ENCODE measurements around the gene SYCE1.
"Not testable (repeated sequence)": the region's sequence is repeated elsewhere in the genome, so short reads cannot be mapped to it uniquely, and the experiment has no call there.

SYCE1 gene

DNA sequence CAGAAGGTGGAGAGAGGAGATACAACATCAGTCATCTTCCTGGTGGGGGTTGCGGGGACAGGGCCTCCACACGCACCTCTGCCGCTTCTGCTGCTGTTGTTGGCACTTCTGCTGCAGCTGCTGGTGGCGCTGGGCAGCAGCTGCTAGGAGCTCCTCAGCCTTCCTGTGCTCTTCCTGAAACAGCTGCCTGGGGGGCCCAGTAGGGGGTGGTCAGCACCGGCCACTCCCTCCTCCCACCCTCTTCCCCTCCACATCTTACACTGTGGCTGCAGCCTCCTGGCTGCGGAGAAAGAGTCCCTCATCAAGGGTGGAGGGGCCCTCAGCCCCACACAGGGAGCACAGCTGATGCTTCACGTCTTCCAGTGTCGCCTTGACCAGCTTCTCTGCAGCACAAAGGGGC is 9.9 kb downstream of the SYCE1 start:
- no peak for DNase-seq

DNA sequence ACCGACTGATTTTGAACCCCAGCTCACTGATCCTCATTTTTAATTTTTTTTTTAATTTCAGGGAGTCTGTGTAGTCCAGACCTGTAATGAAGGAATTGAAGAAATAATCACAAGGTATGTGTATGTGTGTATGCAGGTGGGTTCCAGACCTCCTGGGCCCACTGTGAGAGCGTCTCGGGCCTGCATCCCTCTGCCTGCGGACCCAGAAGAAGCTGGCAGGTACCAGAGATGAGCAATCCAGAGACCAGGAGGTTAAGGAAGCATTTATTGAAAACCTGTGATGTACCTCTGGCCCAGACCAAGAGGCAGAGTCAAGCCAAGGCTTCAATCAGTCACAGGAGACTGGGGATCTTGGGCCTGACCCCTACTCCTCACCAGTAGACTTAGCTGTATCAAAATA is 10.8 kb downstream of the SYCE1 start:
- DNase-seq, result no peak

DNA sequence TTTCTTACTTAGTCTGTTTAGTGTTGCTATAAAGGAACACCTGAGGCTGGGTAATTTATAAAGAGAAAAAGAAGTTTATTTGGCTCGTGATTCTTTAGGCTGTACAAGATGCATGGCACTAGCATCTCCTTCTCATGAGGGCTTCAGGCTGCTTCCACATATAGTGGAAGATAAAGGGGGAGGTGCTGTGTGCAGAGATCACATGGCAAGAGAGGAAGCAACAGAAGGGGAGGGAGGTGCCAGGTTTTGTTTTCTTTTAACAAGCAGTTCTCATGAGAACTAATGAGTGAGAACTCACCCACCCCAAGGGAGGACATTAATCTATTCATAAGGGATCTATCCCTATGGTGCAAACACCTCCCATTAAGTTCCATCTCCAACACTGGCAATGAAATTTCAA is 20.9 kb downstream of the SYCE1 start:
- no peak for DNase-seq

DNA sequence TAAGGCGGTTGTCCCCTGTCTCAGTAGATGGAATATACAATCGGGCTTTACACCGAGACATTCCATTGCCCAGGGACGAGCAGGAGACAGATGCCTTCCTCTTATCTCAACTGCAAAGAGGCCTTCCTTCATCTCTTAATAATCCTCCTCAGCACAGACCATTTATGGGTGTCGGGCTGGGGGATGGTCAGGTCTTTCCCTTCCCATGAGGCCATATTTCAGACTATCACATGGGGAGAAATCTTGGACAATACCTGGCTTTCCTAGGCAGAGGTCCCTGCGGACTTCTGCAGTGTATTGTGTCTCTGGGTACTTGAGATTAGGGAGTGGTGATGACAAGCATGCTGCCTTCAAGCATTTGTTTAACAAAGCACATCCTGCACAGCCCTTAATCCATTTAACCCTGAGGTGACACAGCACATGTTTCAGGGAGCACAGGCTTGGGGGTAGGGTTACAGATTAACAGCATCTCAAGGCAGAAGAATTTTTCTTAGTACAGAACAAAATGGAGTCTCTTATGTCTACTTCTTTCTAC is 23.9 kb downstream of the SYCE1 start:
- DNase-seq, result not testable (repeated sequence)

DNA sequence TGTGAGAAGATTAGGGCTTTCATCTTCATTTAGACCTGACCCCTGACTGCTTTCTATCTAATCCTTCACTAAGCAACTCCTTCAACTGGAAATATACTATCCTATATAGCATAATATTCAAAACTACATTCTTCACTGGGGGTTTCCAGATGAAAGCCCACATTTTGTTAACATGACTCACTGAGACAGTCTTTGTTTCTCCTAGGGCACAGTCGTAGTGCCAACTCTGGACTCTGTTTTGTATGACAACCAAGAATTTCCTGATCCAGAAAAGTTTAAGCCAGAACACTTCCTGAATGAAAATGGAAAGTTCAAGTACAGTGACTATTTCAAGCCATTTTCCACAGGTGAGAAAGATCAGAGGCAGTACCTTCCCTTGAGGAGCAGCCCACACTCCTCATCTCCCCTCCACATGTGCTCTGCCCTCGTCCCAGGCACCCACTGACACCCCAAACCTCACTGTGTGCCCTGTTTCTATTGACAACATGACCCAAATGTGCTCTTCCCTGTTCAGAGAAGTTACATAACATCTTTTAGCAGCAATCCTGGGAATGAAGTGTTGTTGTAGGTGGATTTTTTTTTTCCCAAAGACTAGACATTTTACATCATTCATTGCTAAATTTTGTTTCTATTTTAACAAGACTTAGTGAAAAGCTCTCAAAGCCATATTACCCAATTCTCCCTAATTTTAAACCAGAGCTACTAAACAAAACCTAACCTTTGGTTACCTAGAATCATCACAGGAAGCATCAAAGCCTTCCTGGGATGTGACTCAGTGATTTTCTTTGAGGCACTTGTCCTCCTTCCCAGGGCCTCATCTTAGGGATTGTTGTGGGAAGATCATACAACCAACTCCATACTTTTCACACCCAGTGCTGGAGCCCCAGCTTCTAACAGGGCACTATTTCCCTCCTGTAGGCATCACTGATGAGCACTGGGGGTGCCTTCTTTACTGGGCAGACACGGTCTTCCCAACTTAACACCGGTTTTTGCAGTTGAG is 27.5 kb downstream of the SYCE1 start:
- DNase-seq, result no peak

DNA sequence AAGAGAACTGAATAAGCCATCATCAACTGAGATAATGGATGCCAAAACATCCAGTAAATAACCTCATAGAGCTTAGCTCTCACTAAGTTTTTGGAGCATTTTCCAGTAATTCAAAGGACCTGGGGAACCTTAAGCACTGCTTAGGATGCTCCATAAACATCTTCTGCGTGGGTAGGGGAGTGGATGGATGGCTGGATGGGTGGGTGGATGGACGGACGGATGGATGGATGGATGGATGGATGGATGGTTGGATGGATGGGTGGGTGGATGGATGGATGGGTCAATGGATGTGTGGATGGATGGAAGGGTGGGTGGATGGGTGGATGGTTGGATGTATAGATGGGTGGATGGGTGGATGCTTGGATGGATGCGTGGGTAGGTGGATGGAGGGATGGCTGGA is 29.2 kb downstream of the SYCE1 start:
- no peak for DNase-seq

DNA sequence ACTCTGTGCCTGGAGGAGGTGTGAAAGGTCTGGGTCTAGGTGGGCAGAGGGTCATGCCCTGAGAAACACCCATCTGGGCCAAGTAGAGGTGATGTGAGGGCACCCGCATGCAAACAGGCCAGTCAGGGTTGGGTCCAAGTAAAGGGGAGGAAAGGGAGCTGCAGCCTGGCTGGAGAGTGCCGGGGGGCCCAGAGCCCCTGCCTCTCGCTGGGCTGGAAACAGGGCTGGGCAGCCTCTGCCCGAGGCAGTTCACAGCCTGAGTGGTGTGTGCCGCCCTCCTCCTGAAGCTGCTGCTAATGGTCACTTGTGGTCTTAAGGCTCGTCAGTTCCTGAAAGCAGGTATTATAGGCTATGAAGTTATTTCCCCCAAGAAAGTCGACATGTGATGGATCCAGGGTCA is 31.0 kb downstream of the SYCE1 start:
- DNase-seq, result no peak

DNA sequence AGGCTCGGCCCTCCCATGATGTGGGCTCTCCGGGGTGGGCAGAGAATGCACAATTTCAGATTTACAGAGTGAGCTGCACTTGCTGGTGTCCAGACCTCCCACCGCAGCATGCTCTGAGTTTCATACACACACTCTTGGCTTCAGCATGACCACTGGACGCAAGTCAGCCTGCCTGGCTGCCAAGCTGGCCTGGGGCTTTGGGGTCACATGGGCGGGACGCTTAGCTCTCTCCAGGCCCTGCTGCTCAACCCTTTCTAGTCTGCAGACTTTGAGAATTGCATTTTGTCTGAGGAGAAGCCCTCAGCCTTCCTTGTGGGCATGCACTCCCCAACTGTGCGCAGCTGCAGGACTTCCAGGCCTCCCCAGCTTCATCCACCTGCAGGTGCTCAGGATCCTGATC is 32.5 kb downstream of the SYCE1 start:
- DNase-seq, result no peak

DNA sequence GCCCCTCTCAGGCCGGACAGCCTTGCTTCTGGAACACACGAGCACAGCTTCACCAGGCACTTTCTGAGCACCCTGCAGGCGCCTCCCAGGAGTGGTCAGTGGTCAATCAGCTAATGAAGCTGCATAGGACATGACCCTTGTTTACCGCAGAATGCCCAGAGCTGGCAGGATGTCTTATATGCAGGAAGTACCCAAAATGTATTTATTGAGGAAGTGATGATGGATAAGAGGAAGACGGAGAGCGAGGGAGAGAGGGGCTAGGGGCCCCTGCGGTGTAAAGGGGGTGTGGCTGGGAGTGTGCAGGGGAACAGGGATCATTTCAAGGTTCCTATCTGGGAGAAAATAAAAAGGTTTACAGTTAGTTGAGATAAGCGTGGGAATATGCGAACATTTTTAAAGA is 34.9 kb downstream of the SYCE1 start:
- no peak for DNase-seq

DNA sequence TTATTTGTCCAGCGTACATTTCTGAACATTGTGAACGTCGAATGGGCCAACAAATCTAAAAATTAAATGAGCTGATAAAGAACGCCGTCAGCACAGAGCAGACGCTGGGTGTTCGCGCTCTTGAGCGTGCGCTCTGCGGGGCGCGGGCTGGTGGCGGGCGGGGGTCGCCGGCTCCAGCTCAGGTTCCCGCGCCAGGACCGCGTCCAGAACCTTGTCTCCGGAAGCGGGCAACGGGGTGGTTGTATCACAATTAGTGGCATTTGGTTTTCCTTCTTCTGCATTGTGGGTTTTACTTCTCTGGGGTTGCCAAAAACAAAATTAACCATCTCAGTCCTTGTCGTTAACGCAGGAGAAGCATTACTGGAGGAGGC is 35.8 kb downstream of the SYCE1 start:
- no peak for DNase-seq

DNA sequence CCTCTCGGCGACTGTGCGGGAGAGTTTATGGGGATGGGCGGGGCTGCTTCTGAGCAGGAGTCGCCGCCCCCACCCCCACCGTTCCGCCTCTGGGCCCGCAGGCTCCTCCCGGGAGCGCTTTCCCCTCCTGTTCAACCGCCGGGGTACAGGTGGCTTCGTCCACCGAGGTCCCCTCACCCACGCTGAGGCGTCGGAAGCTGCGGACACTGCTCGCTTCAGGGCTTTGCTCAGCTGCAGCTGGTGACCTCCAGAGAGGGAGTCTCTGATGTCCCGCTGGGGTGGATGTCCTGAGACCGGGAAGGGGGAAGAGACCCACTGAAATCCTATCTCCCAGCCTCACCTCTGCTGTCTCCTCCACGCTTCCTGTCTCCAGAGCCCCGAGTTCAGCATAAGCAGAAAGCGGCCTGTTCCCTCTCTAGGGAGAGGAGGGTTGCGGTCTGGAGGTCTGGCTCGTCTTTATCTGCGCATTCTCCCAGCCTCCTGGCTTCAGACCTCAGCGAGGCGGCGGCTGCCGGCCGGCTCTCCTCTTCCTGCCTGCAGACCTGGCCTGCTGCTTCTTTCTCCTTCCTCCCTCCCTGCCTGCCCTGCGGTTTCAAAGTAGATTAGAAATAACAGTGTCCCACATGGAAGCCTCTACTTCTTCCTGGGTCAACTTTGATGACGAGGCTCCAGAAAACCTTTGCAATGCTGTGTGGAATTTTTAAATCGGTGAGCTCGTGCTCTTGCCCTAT is 36.4 kb downstream of the SYCE1 start:
- DNase-seq, result no peak

DNA sequence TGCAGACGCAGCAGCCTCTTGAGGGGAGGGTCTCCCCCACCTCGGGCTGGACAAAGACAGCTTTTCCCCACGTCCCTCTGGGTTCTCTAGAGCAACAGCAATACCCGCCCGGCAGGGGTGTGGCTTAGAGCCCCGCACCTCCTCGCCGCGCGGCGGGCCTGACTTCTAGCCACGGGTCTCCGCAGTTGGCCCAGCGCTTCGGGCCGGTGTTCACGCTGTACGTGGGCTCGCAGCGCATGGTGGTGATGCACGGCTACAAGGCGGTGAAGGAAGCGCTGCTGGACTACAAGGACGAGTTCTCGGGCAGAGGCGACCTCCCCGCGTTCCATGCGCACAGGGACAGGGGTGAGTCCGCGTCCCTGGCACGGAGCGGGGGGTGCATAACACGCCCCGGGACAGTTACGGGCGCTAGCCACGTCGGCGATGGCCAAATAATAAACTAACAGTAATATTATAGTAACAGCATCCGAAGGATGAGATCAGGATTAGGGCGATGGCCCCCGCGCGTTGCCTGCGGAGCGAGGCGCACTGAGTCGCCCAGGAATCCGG is 37.0 kb downstream of the SYCE1 start:
- DNase-seq, result no peak

DNA sequence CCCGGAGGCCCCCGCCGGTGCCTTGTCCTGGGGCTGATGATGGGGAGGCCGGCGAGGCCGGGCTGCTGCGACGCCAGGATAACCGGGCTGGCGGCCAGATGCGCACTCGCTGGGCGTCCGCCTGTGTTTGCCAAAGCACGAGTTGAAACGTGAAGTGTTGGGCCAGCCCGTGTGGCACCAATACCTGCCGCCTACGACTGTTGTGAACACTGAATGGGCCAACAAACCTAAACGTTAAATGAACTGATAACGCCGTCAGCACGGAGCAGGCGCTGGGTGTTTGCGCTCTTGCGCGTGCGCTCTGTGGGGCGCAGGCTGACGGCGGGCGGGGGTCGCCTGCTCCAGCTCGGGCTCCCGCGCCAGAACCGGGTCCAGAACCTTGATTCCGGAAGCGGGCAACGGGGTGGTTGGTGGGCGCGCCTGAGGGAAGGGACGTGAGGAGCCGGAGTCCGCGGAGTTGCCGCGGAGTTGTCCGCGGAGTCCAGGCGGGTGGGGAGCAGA is 37.6 kb downstream of the SYCE1 start:
- no peak for DNase-seq

DNA sequence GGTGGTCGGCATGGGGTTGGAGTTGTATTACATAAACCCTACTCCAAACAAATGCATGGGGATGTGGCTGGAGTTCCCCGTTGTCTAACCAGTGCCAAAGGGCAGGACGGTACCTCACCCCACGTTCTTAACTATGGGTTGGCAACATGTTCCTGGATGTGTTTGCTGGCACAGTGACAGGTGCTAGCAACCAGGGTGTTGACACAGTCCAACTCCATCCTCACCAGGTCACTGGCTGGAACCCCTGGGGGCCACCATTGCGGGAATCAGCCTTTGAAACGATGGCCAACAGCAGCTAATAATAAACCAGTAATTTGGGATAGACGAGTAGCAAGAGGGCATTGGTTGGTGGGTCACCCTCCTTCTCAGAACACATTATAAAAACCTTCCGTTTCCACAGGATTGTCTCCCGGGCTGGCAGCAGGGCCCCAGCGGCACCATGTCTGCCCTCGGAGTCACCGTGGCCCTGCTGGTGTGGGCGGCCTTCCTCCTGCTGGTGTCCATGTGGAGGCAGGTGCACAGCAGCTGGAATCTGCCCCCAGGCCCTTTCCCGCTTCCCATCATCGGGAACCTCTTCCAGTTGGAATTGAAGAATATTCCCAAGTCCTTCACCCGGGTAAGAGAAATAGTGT is 38.3 kb downstream of the SYCE1 start, which contains the start of gene CYP2E1:
TSS of gene CYP2E1 (plus strand) at position 407 of the 632 bp plus-strand sequence. CDS start at position 440, 33 bp downstream.
- no peak for DNase-seq

DNA sequence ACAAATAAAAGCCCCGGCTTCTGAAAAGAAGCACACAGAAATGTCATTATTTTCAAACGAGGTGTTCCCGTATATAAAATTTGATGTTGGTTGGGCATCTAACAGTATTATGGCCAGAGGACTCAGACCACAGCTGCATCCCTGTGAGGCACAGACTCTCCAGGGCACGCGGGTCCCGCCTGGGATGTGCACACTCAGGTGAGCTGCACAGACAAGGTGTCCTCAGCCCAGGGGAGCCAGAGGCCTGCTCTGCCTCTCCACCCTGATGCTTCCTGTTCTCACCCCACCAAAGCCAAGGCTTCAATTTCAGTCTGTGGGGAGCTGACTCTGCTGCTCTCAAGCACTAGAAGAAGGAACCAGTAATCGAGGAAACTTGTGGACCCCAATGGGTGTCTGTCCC is 39.9 kb downstream of the SYCE1 start:
- DNase-seq, result no peak

DNA sequence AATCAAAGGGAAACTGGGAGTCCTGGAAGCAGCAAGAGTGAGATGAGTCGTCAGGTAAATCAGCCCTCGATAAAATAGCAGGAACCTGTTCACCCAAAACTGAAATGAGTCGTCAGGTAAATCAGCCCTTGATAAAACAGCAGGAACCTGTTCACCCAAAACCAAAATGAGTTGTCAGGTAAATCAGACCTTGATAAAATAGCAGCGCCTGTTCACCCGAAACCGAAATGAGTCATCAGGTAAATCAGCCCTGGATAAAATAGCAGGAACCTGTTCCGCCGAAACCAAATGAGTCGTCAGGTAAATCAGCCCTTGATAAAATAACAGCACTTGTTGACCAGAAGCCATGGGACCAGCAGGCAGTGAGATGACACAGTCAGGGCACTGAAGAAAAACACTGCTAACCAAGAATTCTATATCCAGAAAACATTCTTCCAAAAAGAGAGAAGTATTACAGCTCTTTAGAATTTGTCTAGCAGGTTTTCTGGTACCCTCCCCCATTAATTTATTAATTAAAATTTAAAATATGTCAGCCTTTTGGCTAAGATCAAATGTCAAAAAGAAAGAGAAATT is 41.7 kb downstream of the SYCE1 start:
- DNase-seq, result no peak

DNA sequence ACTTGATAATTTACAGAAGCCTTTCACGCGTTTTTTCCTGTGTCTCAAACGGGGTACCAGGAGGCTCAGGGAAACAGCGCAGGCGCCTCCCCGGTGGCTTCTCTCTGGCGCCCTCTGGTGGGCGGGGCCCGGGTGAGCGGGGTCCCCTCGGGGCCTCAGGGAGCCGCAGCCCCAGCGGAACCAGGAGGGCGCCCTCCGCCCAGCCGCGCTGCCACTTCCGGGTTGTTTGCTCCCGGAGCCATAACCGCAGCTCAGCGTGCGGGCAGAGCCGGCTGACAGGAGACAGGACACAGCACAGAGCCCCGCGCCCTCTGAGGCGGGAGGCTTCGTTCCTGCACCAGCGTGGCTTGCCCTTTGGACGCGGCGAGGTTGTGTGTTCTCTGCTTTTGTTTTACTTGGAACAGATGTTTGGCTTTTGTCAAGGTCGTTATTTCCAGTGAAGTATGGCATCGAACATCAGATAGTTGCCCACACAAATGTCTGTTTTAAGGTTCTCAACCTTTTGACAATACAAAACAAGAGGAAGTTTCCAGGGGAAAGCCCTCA is 45.1 kb downstream of the SYCE1 start:
- DNase-seq, result peak; percentile 94

DNA sequence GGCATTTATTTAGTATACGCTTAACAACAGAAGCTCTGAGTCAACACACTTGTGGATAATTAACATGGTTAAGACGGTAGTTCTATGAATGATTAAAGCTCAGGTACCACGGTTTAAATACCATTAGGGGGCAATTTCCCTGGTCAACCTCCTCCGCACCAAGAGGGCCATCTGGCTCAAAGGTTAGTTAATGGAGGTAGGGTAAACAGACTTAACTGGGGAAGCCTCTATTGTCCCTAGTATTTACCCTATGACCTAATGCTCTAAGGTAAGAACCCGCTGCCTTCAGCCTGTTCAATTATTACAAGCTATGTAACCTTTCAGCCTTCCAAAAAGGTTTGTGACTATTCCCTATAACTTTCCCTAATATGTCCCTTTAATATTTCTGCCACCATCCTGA is 46.9 kb downstream of the SYCE1 start:
- not testable (repeated sequence) for DNase-seq

DNA sequence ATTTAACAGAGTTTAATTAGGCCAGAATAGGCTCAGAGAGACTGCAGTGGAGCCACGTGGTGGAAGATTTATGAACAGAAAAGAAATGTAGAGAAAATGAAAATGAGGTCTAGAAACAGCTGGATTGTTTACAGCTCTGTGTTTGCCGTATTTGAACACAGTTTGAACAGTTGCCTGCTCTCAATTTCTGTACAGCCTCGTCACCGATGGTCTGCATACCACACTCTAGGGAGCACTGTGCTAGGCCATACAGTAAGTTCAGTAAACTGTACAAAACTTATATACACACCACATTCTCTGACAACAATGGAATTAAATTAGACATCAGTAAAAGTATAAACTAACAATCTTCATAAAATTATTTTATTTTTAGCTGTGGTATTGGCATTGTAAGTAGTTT is 49.3 kb downstream of the SYCE1 start:
- no peak for DNase-seq

DNA sequence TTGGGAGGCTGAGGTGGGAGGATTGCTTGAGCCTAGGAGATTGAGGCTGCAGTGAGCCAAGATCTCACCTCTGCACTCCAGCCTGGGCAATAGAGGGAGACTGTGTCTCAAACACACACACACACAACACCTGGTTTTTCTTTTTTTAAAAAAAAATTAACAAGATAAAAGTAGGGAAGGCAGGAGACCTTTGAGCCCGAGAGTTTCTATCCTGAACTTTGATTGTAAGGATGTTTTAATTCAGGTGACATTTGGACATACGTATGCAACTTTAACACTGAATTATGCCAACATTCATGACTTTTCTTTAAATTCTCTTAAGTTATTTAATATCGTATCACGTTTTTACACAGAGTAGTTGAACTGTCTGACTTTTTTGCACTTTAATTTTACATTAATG is 49.9 kb downstream of the SYCE1 start:
- DNase-seq, result no peak

DNA sequence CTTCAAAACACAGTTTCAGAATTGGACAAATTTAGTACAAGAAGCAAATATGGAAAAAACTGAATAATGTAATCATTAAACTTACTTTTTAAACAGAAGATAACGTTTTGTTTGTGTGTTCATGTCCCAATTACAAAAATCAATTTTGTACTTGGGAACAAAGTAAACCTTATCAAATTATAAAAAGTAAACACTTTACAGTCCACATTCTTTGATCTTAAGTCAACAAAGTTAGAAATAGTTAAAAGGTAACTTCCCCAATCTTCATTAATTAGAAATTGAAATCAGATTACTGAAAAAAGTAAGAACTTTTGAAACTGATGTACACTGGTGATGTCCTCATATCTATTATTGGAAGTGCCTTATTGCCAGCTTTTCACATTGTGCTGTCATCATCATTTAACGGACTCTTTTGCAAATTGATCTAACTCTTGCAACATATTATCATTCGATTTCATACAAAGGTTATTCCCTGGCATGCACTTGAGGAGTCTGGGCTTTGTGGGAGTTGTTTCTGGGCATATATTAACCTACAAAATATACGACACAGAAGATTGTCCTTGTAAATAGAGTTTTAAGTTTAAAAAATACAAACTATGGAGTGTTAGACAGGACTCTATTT is 53.4 kb downstream of the SYCE1 start:
- no peak for DNase-seq

DNA sequence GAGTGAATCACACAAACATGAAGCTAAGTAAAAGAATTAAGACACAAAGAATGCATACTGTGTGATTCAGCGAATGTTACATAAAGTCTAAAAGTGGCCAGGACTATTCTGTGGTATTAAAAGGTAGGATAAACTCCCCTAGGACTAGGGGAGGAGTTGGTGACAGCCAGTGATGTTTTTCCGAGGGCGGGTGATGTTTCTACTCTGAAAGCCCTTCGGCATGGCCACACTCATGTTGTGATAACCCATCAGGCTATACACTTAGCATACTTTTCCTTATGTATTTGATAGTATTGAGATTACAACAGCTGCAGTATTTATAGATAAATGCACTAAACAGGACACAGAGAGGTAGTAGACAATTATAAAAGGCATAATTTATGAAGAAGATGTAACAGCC is 54.0 kb downstream of the SYCE1 start:
- no peak for DNase-seq
